A549 (cell line): ENCODE measurements around the gene STARD13. TPM values are rescaled to one million over a fixed set of nuclear protein-coding genes. Genes with fewer than 3 reads are reported as not detected.

Experiments used
- ATAC-seq, 2 experiments: fragments of 200-7000 bp in 1 of 2; fragments of >200 bp in 1 of 2; cut with Nextera tagmentation in 1 of 2; cut with Tn5 transposase in 1 of 2; 3 replicates each; pipeline versions ENCODE4 v1.8.0 to v1.9.1; 2018 to 2020; ENCODE audit warnings: mild to moderate bottlenecking in 1 of 2, moderate library complexity in 1 of 2
- CTCF ChIA-PET: fragments of 300-600 bp; sonication (Branson Sonifier 250); formaldehyde crosslinking; extraction: SDS; loops from one replicate; lab custom pipeline; 2021; ENCODE audit warnings: antibody characterized with exemption, inconsistent platforms; lab: Yijun Ruan, JAX
- POLR2A ChIA-PET: fragments of 350-600 bp; formaldehyde crosslinking; extraction: SDS; loops from one replicate; lab custom pipeline; 2021; ENCODE audit warnings: antibody characterized with exemption, inconsistent platforms; lab: Yijun Ruan, JAX
- DNase-seq, 2 experiments: peaks; one replicate each; pipeline versions ENCODE4 v3.0.0 to v3.0.0-alpha.2; 2011 to 2016; ENCODE audit warnings: low read depth in 1 of 2, low spot score in 1 of 2
- FAIRE-seq: peaks from 2 replicates; lab custom pipeline; 2011; peaks lifted over from hg19 to GRCh38; lab: Jason Lieb, UNC
- H3K27ac ChIP-seq, 2 experiments: fragments of >200 bp; sonication (Bioruptor Twin); formaldehyde crosslinking; 3 replicates each; pipeline ENCODE4 v1.5.1; 2016 to 2017
- H3K4me1 ChIP-seq: fragments of >200 bp; sonication (Bioruptor Twin); formaldehyde crosslinking; 3 replicates; pipeline ENCODE4 v1.6.1; 2016
- H3K4me2 ChIP-seq: fragments of >200 bp; sonication (Bioruptor Twin); formaldehyde crosslinking; 3 replicates; pipeline ENCODE4 v1.6.1; 2016
- H3K4me3 ChIP-seq: fragments of >200 bp; sonication (Bioruptor Twin); formaldehyde crosslinking; 3 replicates; pipeline ENCODE4 v1.5.1; 2016
- H3K9me3 ChIP-seq: fragments of >200 bp; sonication (Bioruptor Twin); formaldehyde crosslinking; 3 replicates; pipeline ENCODE4 v1.6.1; 2016
- ATOH8 ChIP-seq: fragments of 250-450 bp; sonication (Bioruptor Pico); IDR thresholded peaks from 2 replicates; pipeline ENCODE4 v1.5.0; 2020; ENCODE audit warnings: low read depth, mild to moderate bottlenecking, moderate library complexity
- BHLHE40 ChIP-seq: IDR thresholded peaks from 2 replicates; pipeline ENCODE4 v1.6.1; 2012; ENCODE audit warnings: low read depth, low read length, inconsistent platforms
- CHD4 ChIP-seq: fragments of 200-600 bp; sonication (generic); IDR thresholded peaks from 2 replicates; pipeline ENCODE4 v1.6.1; 2016; ENCODE audit warnings: antibody characterized with exemption, mild to moderate bottlenecking, borderline replicate concordance
- E2F6 ChIP-seq: IDR thresholded peaks from 2 replicates; pipeline ENCODE4 v1.6.1; 2012; ENCODE audit warnings: low read depth, borderline replicate concordance
- EHMT2 ChIP-seq: fragments of 200-600 bp; sonication (generic); IDR thresholded peaks from 2 replicates; pipeline ENCODE4 v1.6.1; 2016; ENCODE audit warnings: antibody characterized with exemption, low read depth, mild to moderate bottlenecking, moderate library complexity
- ELK1 ChIP-seq: fragments of 150-350 bp; IDR thresholded peaks from 2 replicates; pipeline ENCODE4 v1.6.1; 2014; ENCODE audit warnings: low read depth, mild to moderate bottlenecking, low read length
- FOXS1 ChIP-seq: fragments of 250-450 bp; sonication (Bioruptor Pico); IDR thresholded peaks from 2 replicates; pipeline ENCODE4 v1.5.0; 2020; ENCODE audit warnings: mild to moderate bottlenecking, moderate library complexity
- GATA3 ChIP-seq: IDR thresholded peaks from 2 replicates; pipeline ENCODE4 v1.6.1; 2012; ENCODE audit warnings: borderline replicate concordance
- HDAC2 ChIP-seq: fragments of 200-600 bp; sonication (generic); IDR thresholded peaks from 2 replicates; pipeline ENCODE4 v1.6.1; 2016
- HEYL ChIP-seq: fragments of 250-450 bp; sonication (Bioruptor Pico); IDR thresholded peaks from 2 replicates; pipeline ENCODE4 v1.8.0; 2021; ENCODE audit warnings: mild to moderate bottlenecking, moderate library complexity
- HMGXB4 ChIP-seq: fragments of 250-450 bp; sonication (Bioruptor Pico); IDR thresholded peaks from 2 replicates; pipeline ENCODE4 v1.5.0; 2021; ENCODE audit warnings: mild to moderate bottlenecking, moderate library complexity, borderline replicate concordance
- HOXA7 ChIP-seq: fragments of 250-450 bp; sonication (Bioruptor Pico); IDR thresholded peaks from 2 replicates; pipeline ENCODE4 v1.5.0; 2020; ENCODE audit warnings: mild to moderate bottlenecking, moderate library complexity
- KDM5A ChIP-seq: fragments of 200-600 bp; sonication (generic); IDR thresholded peaks from 2 replicates; pipeline ENCODE4 v1.6.1; 2016; ENCODE audit warnings: antibody characterized with exemption, mild to moderate bottlenecking
- MAFK ChIP-seq: fragments of 450-650 bp; IDR thresholded peaks from 2 replicates; pipeline ENCODE4 v1.6.1; 2014; ENCODE audit not compliant: partially characterized antibody
- PBX3 ChIP-seq: IDR thresholded peaks from 2 replicates; pipeline ENCODE4 v1.6.1; 2012
- PHF8 ChIP-seq: fragments of 200-600 bp; sonication (generic); IDR thresholded peaks from 2 replicates; pipeline ENCODE4 v1.6.1; 2016; ENCODE audit warnings: low read depth, mild to moderate bottlenecking, antibody characterized with exemption, moderate library complexity, borderline replicate concordance
- POLR2AphosphoS2 ChIP-seq: conservative IDR thresholded peaks from 2 replicates; pipeline ENCODE4 v1.6.1; 2012; ENCODE audit warnings: low read length, improper control_type of control experiment, inconsistent platforms
- REST ChIP-seq: fragments of 200-600 bp; sonication (generic); IDR thresholded peaks from 2 replicates; pipeline ENCODE4 v1.6.1; 2016; ENCODE audit warnings: antibody characterized with exemption, mild to moderate bottlenecking, moderate library complexity
- RFX5 ChIP-seq: fragments of 450-650 bp; IDR thresholded peaks from 2 replicates; pipeline ENCODE4 v1.7.1; 2014; ENCODE audit warnings: antibody characterized with exemption, mild to moderate bottlenecking, moderate library complexity
- SMC3 ChIP-seq: fragments of >200 bp; sonication (Bioruptor Twin); formaldehyde crosslinking; IDR thresholded peaks from 3 replicates; pipeline ENCODE4 v1.6.1; 2018; ENCODE audit warnings: inconsistent platforms
- SREBF2 ChIP-seq: fragments of 450-650 bp; IDR thresholded peaks from 2 replicates; pipeline ENCODE4 v1.6.1; 2014; ENCODE audit warnings: mild to moderate bottlenecking, moderate library complexity
- TP53 ChIP-seq: fragments of 250-450 bp; sonication (Bioruptor Pico); IDR thresholded peaks from 2 replicates; pipeline ENCODE4 v1.5.0; 2021; ENCODE audit warnings: mild to moderate bottlenecking, moderate library complexity
- ZNF302 ChIP-seq: fragments of 250-450 bp; sonication (Bioruptor Pico); IDR thresholded peaks from 2 replicates; pipeline ENCODE4 v1.9.0; 2021; ENCODE audit warnings: inconsistent platforms, mild to moderate bottlenecking, moderate library complexity
- ZSCAN20 ChIP-seq: fragments of 250-450 bp; sonication (Bioruptor Pico); IDR thresholded peaks from 2 replicates; pipeline ENCODE4 v1.8.0; 2022; ENCODE audit warnings: mild to moderate bottlenecking, moderate library complexity
- whole genome bisulfite sequencing: methylation state at CpG from one replicate; pipeline ENCODE4 v1.1.6; 2017; ENCODE audit errors: missing lambda C conversion rate; 5-methylcytosine and 5-hydroxymethylcytosine counted together
- polyA plus RNA-seq, 4 experiments: library from polyadenylated mRNA; depleted of rRNA in 3 of 4; stranded (reverse); fragments of >200 nt; fragmentation: RNase III in 1 of 4; extraction: RNeasy Plus Mini Kit Qiagen cat#74134 plus additional on column Dnase treatment in 1 of 4; gene quantifications; 2 replicates in 3 of 4; 3 replicates in 1 of 4; pipeline ENCODE4 v1.2.3, GENCODE V29; 2011 to 2017

Gene STARD13
- polyA plus RNA-seq, 2 of the 4 experiments (the other 2 are of a cell fraction), result 2.4 to 2.8 TPM

- H3K4me1 ChIP-seq, result no peaks in the 10 kb centered on the region
- FAIRE-seq, result no peak
- no peak for TF ChIP-seq HEYL (CRISPR knock-in tag)
- TF ChIP-seq REST, result no peak
- TF ChIP-seq HDAC2, result no peak
- TF ChIP-seq BHLHE40, result no peak
- TF ChIP-seq SMC3, result no peak
- no peak for TF ChIP-seq RFX5
- TF ChIP-seq KDM5A, result no peak
- TF ChIP-seq SREBF2, result no peak
- TF ChIP-seq HMGXB4, result no peak
- no peak for TF ChIP-seq ELK1
- TF ChIP-seq CHD4, result no peak
- TF ChIP-seq MAFK, result no peak
- no peak for TF ChIP-seq ZNF302 (CRISPR knock-in tag)
- TF ChIP-seq PHF8, result no peak
- TF ChIP-seq HOXA7 (CRISPR knock-in tag), result no peak
- no peak for TF ChIP-seq E2F6
- no peak for TF ChIP-seq EHMT2
- WGBS, result 41% methylated on average over 4 of the region's 4 CpGs
- no peak overlapping the region; a peak in 1 of 6 replicates for H3K27ac ChIP-seq
- POLR2A ChIA-PET, result no interaction called here
- H3K4me3 ChIP-seq, result no peak overlapping the region
- ATAC-seq, result no peak
- H3K4me2 ChIP-seq, result no peak overlapping the region
- no peak for DNase-seq
- CTCF ChIA-PET, result no interaction called here
- H3K9me3 ChIP-seq, result no peaks in the 10 kb centered on the region
These were observed 194.7 kb downstream of the STARD13 start for GRCh38 chr13:33090755-33091414.

- ATAC-seq (no peak), DNase-seq (no peak), FAIRE-seq (no peak)
- Histone ChIP-seq H3K4me2 (no peak overlapping the region), H3K4me1 (no peaks in the 10 kb centered on the region), H3K27ac (no peak overlapping the region), H3K9me3 (no peaks in the 10 kb centered on the region), H3K4me3 (no peak overlapping the region)
- WGBS, result 85% methylated on average over 3 of the region's 3 CpGs
- CTCF ChIA-PET, result no interaction called here
- POLR2A ChIA-PET, result no interaction called here
- TF ChIP-seq POLR2AphosphoS2, result no peak
- no peak for TF ChIP-seq SMC3
- TF ChIP-seq FOXS1 (CRISPR knock-in tag), result no peak
- no peak for TF ChIP-seq CHD4
- no peak for TF ChIP-seq GATA3
- TF ChIP-seq TP53 (CRISPR knock-in tag), result no peak
- no peak for TF ChIP-seq ATOH8 (CRISPR knock-in tag)
- TF ChIP-seq HMGXB4, result no peak
- no peak for TF ChIP-seq EHMT2
- TF ChIP-seq ZSCAN20 (CRISPR knock-in tag), result no peak
- no peak for TF ChIP-seq PBX3
These were observed 196.2 kb downstream of the STARD13 start for GRCh38 chr13:33089311-33089710.
